ENCODE results near the gene CDH8.

Gene CDH8

GRCh38 chr16:62029947-62030346 is 6.3 kb downstream of the CDH8 start:
- FAIRE-seq, result no peak

- FAIRE-seq, result no peak
Observed at GRCh38 chr16:62022688-62023087, 13.6 kb downstream of the CDH8 start.

- no peak for FAIRE-seq
Observed at GRCh38 chr16:62021161-62021581, 15.1 kb downstream of the CDH8 start.

- FAIRE-seq, result no peak
Observed at GRCh38 chr16:62020681-62021080, 15.6 kb downstream of the CDH8 start.

- no peak for FAIRE-seq
Observed at GRCh38 chr16:62019851-62020250, 16.4 kb downstream of the CDH8 start.

- no peak for FAIRE-seq
Observed at GRCh38 chr16:62018301-62019060, 17.8 kb downstream of the CDH8 start.

GRCh38 chr16:62014319-62014923 is 21.8 kb downstream of the CDH8 start:
- no peak for FAIRE-seq

- no peak for FAIRE-seq
Observed at GRCh38 chr16:62010186-62010585, 26.1 kb downstream of the CDH8 start.

GRCh38 chr16:61998460-61998859 is 37.8 kb downstream of the CDH8 start:
- FAIRE-seq, result no peak

- no peak for FAIRE-seq
Observed at GRCh38 chr16:61993108-61993507, 43.1 kb downstream of the CDH8 start.

GRCh38 chr16:61987474-61988012 is 48.7 kb downstream of the CDH8 start:
- FAIRE-seq, result no peak

GRCh38 chr16:61969077-61969382 is 67.2 kb downstream of the CDH8 start:
- no peak for FAIRE-seq

GRCh38 chr16:61968242-61969076 is 67.8 kb downstream of the CDH8 start:
- no peak for FAIRE-seq

GRCh38 chr16:61957075-61957855 is 79.0 kb downstream of the CDH8 start:
- FAIRE-seq, result no peak

- no peak for FAIRE-seq
Observed at GRCh38 chr16:61952841-61953240, 83.4 kb downstream of the CDH8 start.

GRCh38 chr16:61948414-61948813 is 87.8 kb downstream of the CDH8 start:
- no peak for FAIRE-seq

- no peak for FAIRE-seq
Observed at GRCh38 chr16:61946019-61946418, 90.2 kb downstream of the CDH8 start.

GRCh38 chr16:61945511-61945910 is 90.7 kb downstream of the CDH8 start:
- no peak for FAIRE-seq

GRCh38 chr16:61944004-61944403 is 92.2 kb downstream of the CDH8 start:
- FAIRE-seq, result no peak

GRCh38 chr16:61940611-61941010 is 95.6 kb downstream of the CDH8 start:
- no peak for FAIRE-seq

GRCh38 chr16:61937646-61938045 is 98.6 kb downstream of the CDH8 start:
- FAIRE-seq, result no peak

- FAIRE-seq, result no peak
Observed at GRCh38 chr16:61936522-61936921, 99.7 kb downstream of the CDH8 start.

- FAIRE-seq, result no peak
Observed at GRCh38 chr16:61934601-61935000, 101.6 kb downstream of the CDH8 start.
